Neural cell (in vitro differentiated cells): ENCODE measurements around the gene PSMD13. TPM values are rescaled to one million over a fixed set of nuclear protein-coding genes. Genes with fewer than 3 reads are reported as not detected.

ENCODE experiments used
- H2AFZ ChIP-seq: fragments of 200-600, 300-800 bp; sonication (generic), shearing (Covaris generic); 2 replicates; pipeline ENCODE4 v1.6.0; 2014; ENCODE audit warnings: low read depth, mild to moderate bottlenecking, antibody characterized with exemption, low read length, moderate library complexity
- H3F3A ChIP-seq: fragments of 200-600 bp; shearing (Covaris generic); 2 replicates; pipeline ENCODE4 v1.6.1; 2016; ENCODE audit warnings: mild to moderate bottlenecking, moderate library complexity, mixed read lengths, antibody characterized with exemption, low read length; ENCODE audit not compliant: insufficient read depth, poor library complexity, severe bottlenecking
- H3K27ac ChIP-seq: fragments of 200-600, 300-800 bp; sonication (generic), shearing (Covaris generic); 2 replicates; pipeline ENCODE4 v1.5.1; 2014; ENCODE audit warnings: mild to moderate bottlenecking, low read length, moderate library complexity
- H3K27me3 ChIP-seq: fragments of 300-800, 200-600 bp; sonication (generic), shearing (Covaris generic); 2 replicates; pipeline ENCODE4 v1.6.0; 2014; ENCODE audit warnings: mild to moderate bottlenecking, low read depth, low read length, moderate library complexity; ENCODE audit not compliant: insufficient read depth
- H3K36me3 ChIP-seq: fragments of 300-800, 200-600 bp; sonication (generic), shearing (Covaris generic); 2 replicates; pipeline ENCODE4 v1.5.1; 2014; ENCODE audit warnings: mild to moderate bottlenecking, antibody characterized with exemption, low read length, moderate library complexity; ENCODE audit not compliant: insufficient read depth
- H3K4me2 ChIP-seq: fragments of 300-800, 200-600 bp; sonication (generic), shearing (Covaris generic); 2 replicates; pipeline ENCODE4 v1.6.0; 2014; ENCODE audit warnings: mild to moderate bottlenecking, low read length
- H3K4me3 ChIP-seq: fragments of 300-800, 200-600 bp; sonication (generic), shearing (Covaris generic); 2 replicates; pipeline ENCODE4 v1.5.1; 2014; ENCODE audit warnings: mild to moderate bottlenecking, low read length, moderate library complexity
- H3K79me2 ChIP-seq: fragments of 200-600 bp; shearing (Covaris generic); replicated peaks from 2 replicates; pipeline ENCODE4 v1.6.0; 2014; ENCODE audit warnings: mild to moderate bottlenecking, low read length, moderate library complexity; ENCODE audit not compliant: insufficient read depth
- H3K9ac ChIP-seq: fragments of 300-800, 200-600 bp; sonication (generic), shearing (Covaris generic); 2 replicates; pipeline ENCODE4 v1.6.1; 2016; ENCODE audit warnings: mild to moderate bottlenecking, low read length, mixed read lengths
- H3K9me2 ChIP-seq: fragments of 200-600 bp; shearing (Covaris generic); 2 replicates; pipeline ENCODE4 v1.6.1; 2016; ENCODE audit warnings: mild to moderate bottlenecking, low read length, mixed read lengths; ENCODE audit not compliant: insufficient read depth
- H3K9me3 ChIP-seq: fragments of 200-600, 300-800 bp; sonication (generic), shearing (Covaris generic); 2 replicates; pipeline ENCODE4 v1.6.1; 2016; ENCODE audit warnings: mild to moderate bottlenecking, mixed run types, low read length, moderate library complexity, mixed read lengths
- H4K20me1 ChIP-seq: fragments of 200-600 bp; shearing (Covaris generic); 2 replicates; pipeline ENCODE4 v1.6.1; 2016; ENCODE audit warnings: mild to moderate bottlenecking, mixed run types; ENCODE audit not compliant: insufficient read depth
- CTCF ChIP-seq: fragments of 450-650 bp; IDR thresholded peaks from 2 replicates; pipeline ENCODE4 v1.5.1; 2014; ENCODE audit warnings: antibody characterized with exemption, mild to moderate bottlenecking, moderate library complexity; ENCODE audit not compliant: poor library complexity, severe bottlenecking
- EP300 ChIP-seq: fragments of 450-650 bp; conservative IDR thresholded peaks from 2 replicates; pipeline ENCODE4 v1.6.1; 2014; ENCODE audit warnings: antibody characterized with exemption, mild to moderate bottlenecking, moderate library complexity; ENCODE audit not compliant: poor library complexity, severe bottlenecking
- EZH2 ChIP-seq: fragments of 200-600, 300-800 bp; shearing (Covaris generic), sonication (generic); IDR thresholded peaks from 2 replicates; pipeline ENCODE4 v1.6.1; 2014; ENCODE audit warnings: antibody characterized with exemption, low read length, borderline replicate concordance, mild to moderate bottlenecking; ENCODE audit not compliant: insufficient read depth, poor library complexity, severe bottlenecking
- MXI1 ChIP-seq: fragments of 450-650 bp; conservative IDR thresholded peaks from 2 replicates; pipeline ENCODE4 v1.6.1; 2014; ENCODE audit warnings: antibody characterized with exemption, mild to moderate bottlenecking; ENCODE audit not compliant: poor library complexity, severe bottlenecking
- POLR2AphosphoS5 ChIP-seq: IDR thresholded peaks from 2 replicates; pipeline ENCODE4 v1.6.1; 2012
- RAD21 ChIP-seq: fragments of 450-650 bp; conservative IDR thresholded peaks from 2 replicates; pipeline ENCODE4 v1.6.1; 2014; ENCODE audit warnings: antibody characterized with exemption, mild to moderate bottlenecking, moderate library complexity
- SMC3 ChIP-seq: fragments of 450-650 bp; conservative IDR thresholded peaks from 2 replicates; pipeline ENCODE4 v1.6.1; 2014; ENCODE audit warnings: antibody characterized with exemption, mild to moderate bottlenecking, moderate library complexity; ENCODE audit not compliant: poor library complexity
- TAF1 ChIP-seq: IDR thresholded peaks from 2 replicates; pipeline ENCODE4 v1.6.1; 2012; ENCODE audit warnings: low read depth
- polyA plus RNA-seq: library from polyadenylated mRNA; depleted of rRNA; stranded (reverse); fragments of >200 nt; gene quantifications from 2 replicates; pipeline ENCODE4 v1.2.3, GENCODE V29; 2014
- TF ChIP-seq, protein P1 (sequence below): IDR thresholded peaks from 2 replicates; pipeline ENCODE4 v1.6.1; 2012; ENCODE audit warnings: borderline replicate concordance

PSMD13 gene
- polyA plus RNA-seq, 1 donor from 2014 or later: 183 TPM

DNA sequence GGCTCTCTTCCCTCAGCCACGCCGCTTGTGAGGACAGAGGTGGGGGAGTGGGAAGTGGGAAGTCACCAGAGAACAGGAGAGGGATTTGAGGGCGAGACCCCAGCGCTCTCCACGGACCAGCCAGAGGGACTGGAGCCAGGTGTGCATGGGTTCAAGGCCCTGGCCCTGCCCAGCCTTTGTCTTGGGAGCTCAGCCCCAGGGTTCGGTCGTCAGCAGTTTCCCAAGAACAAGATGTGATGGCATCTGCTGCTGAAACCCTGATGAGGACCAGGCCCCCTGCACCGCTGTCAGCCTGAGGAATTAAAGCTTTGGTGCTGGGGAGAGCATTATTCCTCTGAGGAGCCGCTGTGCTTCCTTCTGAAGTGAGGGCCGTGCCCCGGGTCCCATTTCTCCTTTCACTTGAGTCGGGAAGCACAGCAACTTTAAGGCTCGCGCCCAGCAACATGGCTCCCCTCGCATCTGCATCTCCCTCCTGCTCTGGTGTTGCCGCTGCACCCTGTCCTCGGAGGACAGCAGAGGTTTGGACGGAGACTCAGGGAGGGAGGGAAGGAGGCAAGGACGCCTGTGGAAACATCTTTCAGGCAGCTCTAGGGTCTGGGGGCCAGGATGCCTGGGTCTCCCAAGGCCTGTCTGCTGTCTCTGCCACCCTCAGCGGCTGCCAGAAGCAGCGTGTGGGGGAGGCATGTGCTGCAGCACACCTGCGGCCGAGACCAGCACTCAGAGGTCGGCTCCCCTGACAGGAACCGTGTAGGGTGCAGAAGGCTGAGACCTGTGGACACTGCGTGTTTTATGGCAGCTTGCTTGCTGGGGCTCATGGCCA lies 58.8 kb downstream of the PSMD13 start:
- Histone ChIP-seq H3K9me3 (no peaks in the 10 kb centered on the region), H2AFZ (no peak overlapping the region), H3K36me3 (no peaks in the 10 kb centered on the region), H3K9me2 (no peaks in the 10 kb centered on the region), H3K27me3 (no peaks in the 10 kb centered on the region), H3K9ac (no peak overlapping the region), H4K20me1 (no peaks in the 10 kb centered on the region), H3K4me2 (no peak overlapping the region), H3F3A (no peaks in the 10 kb centered on the region), H3K4me3 (no peak overlapping the region), H3K79me2 (no peaks in the 10 kb centered on the region), H3K27ac (no peak overlapping the region)
- TF ChIP-seq POLR2AphosphoS5 (no peak), MXI1 (no peak), EP300 (no peak), TAF1 (no peak), CTCF (no peak), RAD21 (no peak), SMC3 (no peak), EZH2 (no peak)
- TF ChIP-seq, protein P1, sequence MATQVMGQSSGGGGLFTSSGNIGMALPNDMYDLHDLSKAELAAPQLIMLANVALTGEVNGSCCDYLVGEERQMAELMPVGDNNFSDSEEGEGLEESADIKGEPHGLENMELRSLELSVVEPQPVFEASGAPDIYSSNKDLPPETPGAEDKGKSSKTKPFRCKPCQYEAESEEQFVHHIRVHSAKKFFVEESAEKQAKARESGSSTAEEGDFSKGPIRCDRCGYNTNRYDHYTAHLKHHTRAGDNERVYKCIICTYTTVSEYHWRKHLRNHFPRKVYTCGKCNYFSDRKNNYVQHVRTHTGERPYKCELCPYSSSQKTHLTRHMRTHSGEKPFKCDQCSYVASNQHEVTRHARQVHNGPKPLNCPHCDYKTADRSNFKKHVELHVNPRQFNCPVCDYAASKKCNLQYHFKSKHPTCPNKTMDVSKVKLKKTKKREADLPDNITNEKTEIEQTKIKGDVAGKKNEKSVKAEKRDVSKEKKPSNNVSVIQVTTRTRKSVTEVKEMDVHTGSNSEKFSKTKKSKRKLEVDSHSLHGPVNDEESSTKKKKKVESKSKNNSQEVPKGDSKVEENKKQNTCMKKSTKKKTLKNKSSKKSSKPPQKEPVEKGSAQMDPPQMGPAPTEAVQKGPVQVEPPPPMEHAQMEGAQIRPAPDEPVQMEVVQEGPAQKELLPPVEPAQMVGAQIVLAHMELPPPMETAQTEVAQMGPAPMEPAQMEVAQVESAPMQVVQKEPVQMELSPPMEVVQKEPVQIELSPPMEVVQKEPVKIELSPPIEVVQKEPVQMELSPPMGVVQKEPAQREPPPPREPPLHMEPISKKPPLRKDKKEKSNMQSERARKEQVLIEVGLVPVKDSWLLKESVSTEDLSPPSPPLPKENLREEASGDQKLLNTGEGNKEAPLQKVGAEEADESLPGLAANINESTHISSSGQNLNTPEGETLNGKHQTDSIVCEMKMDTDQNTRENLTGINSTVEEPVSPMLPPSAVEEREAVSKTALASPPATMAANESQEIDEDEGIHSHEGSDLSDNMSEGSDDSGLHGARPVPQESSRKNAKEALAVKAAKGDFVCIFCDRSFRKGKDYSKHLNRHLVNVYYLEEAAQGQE: no peak

DNA sequence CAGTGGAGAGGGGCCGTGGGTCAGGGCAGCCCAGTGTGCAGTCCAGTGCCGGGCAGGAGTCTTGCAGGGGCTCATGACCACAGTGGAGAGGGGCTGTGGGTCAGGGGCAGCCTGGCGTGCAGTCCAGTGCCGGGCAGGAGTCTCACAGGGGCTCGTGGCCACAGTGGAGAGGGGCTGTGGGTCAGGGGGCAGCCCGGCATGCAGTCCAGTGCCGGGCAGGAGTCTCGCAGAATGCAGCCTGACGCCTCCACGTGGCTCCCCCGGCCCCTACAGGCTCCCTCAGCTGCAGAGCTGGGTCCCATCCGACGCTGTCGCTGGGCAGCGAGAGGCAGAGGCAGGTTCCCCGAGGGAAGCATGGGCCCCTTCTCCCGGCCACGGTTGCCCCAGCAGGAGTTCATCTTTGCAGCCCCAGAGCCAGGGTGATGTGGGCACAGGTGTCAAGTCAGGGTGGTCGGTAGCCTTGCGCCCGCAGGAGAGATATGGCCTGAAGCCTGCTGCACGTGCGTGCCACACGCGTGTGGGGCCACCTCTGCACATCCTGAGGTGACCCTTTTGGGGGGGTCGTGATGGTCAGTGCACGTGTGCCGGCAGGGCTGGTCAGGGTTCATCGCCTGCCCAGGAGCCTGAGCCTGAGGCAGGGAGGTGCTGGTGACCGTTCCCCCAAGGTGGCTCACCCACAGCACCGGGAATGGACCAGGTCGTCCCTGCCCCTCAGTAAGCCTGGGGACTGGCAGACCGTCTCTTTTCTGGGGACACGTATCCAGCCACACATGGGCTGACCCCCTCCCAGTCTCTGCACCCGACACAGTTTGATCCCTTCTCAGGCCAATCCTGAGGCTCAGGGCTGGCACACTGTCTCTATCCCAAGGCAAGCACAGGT lies 59.6 kb downstream of the PSMD13 start:
- H3K79me2 ChIP-seq: no peaks in the 10 kb centered on the region
- no peaks in the 10 kb centered on the region for H3K9me3 ChIP-seq
- H3K27ac ChIP-seq: no peak overlapping the region
- H3K9ac ChIP-seq: no peak overlapping the region
- no peaks in the 10 kb centered on the region for H4K20me1 ChIP-seq
- no peak for TF ChIP-seq POLR2AphosphoS5
- TF ChIP-seq SMC3: no peak
- no peak for TF ChIP-seq CTCF
- TF ChIP-seq MXI1: no peak
- no peak for TF ChIP-seq TAF1
- TF ChIP-seq EZH2: no peak
- TF ChIP-seq RAD21: no peak
- TF ChIP-seq, protein P1: no peak
- no peak for TF ChIP-seq EP300
- no peak overlapping the region for H2AFZ ChIP-seq
- H3K27me3 ChIP-seq: no peaks in the 10 kb centered on the region
- H3K4me3 ChIP-seq: no peak overlapping the region
- no peaks in the 10 kb centered on the region for H3F3A ChIP-seq
- no peak overlapping the region for H3K4me2 ChIP-seq
- no peaks in the 10 kb centered on the region for H3K36me3 ChIP-seq
- no peaks in the 10 kb centered on the region for H3K9me2 ChIP-seq
